ENCODE results near the gene ZNF14. TPM values are rescaled to one million over a fixed set of nuclear protein-coding genes. Genes with fewer than 3 reads are reported as not detected.
"Not testable (repeated sequence)": the region's sequence is repeated elsewhere in the genome, so short reads cannot be mapped to it uniquely, and the experiment has no call there.

ZNF14 gene
- total and polyA plus RNA-seq, 2 of the 4 experiments (the other 2 are of a cell fraction): 1.2 to 5.4 TPM

DNA sequence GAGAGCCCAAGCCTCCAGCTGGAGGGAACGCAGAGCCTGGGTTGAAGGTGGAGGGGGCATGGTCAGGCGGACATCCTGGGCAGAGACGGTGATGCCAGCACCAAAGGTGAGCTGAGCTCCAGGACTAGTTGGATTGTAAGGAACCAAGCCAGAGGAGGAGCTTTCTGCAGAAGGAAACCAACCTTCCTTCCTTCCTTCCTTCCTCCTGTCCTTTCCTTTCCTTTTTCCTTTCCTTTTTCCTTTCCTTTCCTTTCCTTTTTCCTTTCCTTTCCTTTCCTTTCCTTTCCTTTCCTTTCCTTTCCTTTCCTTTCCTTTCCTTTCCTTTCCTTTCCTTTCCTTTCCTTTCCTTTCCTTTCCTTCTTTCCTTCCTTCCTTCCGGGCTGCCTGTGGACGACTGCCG, 11.0 kb upstream of the ZNF14 start:
- H3K79me1 ChIP-seq (ENCODE audit: low read depth in 1 of 2, low read length in 2 of 2); H2BK120ac ChIP-seq (ENCODE audit: low read depth, low read length); ATAC-seq (ENCODE audit: low read depth); H3K36me3 ChIP-seq (ENCODE audit: control insufficient read depth, insufficient read depth, low read length); BruUV-seq (replicated peaks); POLR2A ChIA-PET (ENCODE audit: unreplicated experiment); H2AK5ac ChIP-seq (ENCODE audit: low read depth, low read length); H3K4ac ChIP-seq (ENCODE audit: low read depth, low read length); H4K5ac ChIP-seq (ENCODE audit: low read depth, low read length); H3K4me3 ChIP-seq (ENCODE audit: insufficient read depth, low read depth, low read length); H2AFZ ChIP-seq (replicated peaks; ENCODE audit: low read length, poor library complexity); H4K91ac ChIP-seq (ENCODE audit: insufficient read depth, low read depth, low read length); H3K23ac ChIP-seq (ENCODE audit: low read depth, low read length); CTCF ChIA-PET; H2AK9ac ChIP-seq (replicated peaks; ENCODE audit: low read depth, low read length, poor library complexity); dilution Hi-C loops (cut with HindIII; ENCODE audit: low sequenced_read_pairs, unreplicated experiment); intact Hi-C loops (cut with micrococcal nuclease); H4K8ac ChIP-seq (ENCODE audit: low read depth in 2 of 2, low read length in 2 of 2); H3K9ac ChIP-seq (ENCODE audit: low read depth, low read length); H2BK5ac ChIP-seq (ENCODE audit: low read depth, low read length, poor library complexity, severe bottlenecking); H3K56ac ChIP-seq (ENCODE audit: extremely low read depth, insufficient read depth, low read length); H2BK20ac ChIP-seq (ENCODE audit: low read depth, low read length); H3K27ac ChIP-seq (ENCODE audit: insufficient read depth, low read length); H3K18ac ChIP-seq (ENCODE audit: low read depth, low read length); in situ Hi-C loops (cut with MboI; ENCODE audit: low sequenced_read_pairs); H3K4me2 ChIP-seq (ENCODE audit: low read depth, low read length); H4K20me1 ChIP-seq (ENCODE audit: insufficient read depth, low read length); H3K14ac ChIP-seq (replicated peaks; ENCODE audit: low read depth, low read length); H2BK15ac ChIP-seq (ENCODE audit: low read depth, low read length); H3K4me1 ChIP-seq (ENCODE audit: control insufficient read depth, insufficient read depth, low read length); DNase-seq; H3K27me3 ChIP-seq (ENCODE audit: control insufficient read depth, insufficient read depth, low read length); H3K9me1 ChIP-seq (ENCODE audit: insufficient read depth, low read length): not testable (repeated sequence)
- WGBS, 2 experiments (ENCODE audit: extremely low coverage in 2 of 2, insufficient read length in 1 of 2): no CpG with 5 or more reads among the region's 6 CpGs
- H3K9me3 ChIP-seq (ENCODE audit: control insufficient read depth, insufficient read depth, low read length): peaks cover 37% of the 10 kb centered on the region
